Measurements from ENCODE around the gene PPWD1. TPM values are rescaled to one million over a fixed set of nuclear protein-coding genes. Genes with fewer than 3 reads are reported as not detected.

PPWD1 gene
- total and polyA plus RNA-seq, 2 of the 13 experiments (the other 11 are each of a cell fraction or from before 2014, with no cell fraction given) = 7.4 to 44.3 TPM

DNA sequence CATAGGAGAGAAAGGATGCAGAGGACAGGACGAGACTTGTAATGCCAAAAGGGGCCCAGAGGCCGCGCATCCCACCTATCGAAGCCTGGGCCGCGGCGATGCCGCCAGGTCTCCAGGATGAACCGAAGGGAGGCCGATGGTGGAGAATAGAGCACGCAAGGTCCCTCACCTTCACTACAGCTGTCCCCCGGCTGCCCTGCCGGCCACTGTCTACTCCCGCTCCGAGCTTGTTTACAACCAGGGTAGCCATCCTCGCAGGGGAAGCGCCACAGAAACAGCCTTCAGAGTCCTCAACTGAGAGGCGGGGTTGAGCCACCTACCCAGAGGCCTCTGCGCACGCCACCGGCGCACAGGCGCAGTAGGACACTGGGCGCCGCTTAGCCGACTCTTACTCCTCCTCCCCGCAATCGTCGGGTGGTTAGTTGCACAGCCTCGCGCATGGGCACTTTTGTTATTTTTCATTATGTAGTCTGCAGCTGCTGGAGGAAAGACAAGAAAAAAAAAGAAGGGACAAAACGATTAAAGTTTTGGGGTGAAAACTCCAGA is 61.0 kb downstream of the PPWD1 start, which contains the start of gene TRIM23 (continued):
- TF ChIP-seq TARDBP (CRISPR knock-in tag; IDR thresholded peaks at IDR 0.05) (peak; percentile 23; the same call in 1 of the 2 replicates), ZNF337 (CRISPR knock-in tag; IDR thresholded peaks at IDR 0.05; ENCODE audit: borderline replicate concordance, low read depth) (peak; percentile 85; the same call in 1 of the 2 replicates), ZNF598 (CRISPR knock-in tag; IDR thresholded peaks at IDR 0.05; ENCODE audit: borderline replicate concordance) (peak; percentile 58; the same call in 1 of the 2 replicates), NR2C2 (CRISPR knock-in tag; IDR thresholded peaks at IDR 0.05; ENCODE audit: borderline replicate concordance) (no peak), KLF16 (CRISPR knock-in tag; IDR thresholded peaks at IDR 0.05) (no peak), KDM5B (CRISPR knock-in tag; IDR thresholded peaks at IDR 0.05; ENCODE audit: borderline replicate concordance) (peak; percentile 90; the same call in 1 of the 2 replicates), PTBP1 (IDR thresholded peaks at IDR 0.05; ENCODE audit: low read depth, low read length, poor library complexity, severe bottlenecking) (no peak), NFE2L1 (CRISPR knock-in tag; IDR thresholded peaks at IDR 0.05; ENCODE audit: borderline replicate concordance) (no peak), IRX3 (CRISPR knock-in tag; IDR thresholded peaks at IDR 0.05; ENCODE audit: borderline replicate concordance, low read depth) (no peak), TCF12 (IDR thresholded peaks at IDR 0.05) (no peak), TCF12 (CRISPR knock-in tag; IDR thresholded peaks at IDR 0.05) (no peak), HES4 (CRISPR knock-in tag; IDR thresholded peaks at IDR 0.05; ENCODE audit: borderline replicate concordance) (no peak)
- TF ChIP-seq, protein P1, sequence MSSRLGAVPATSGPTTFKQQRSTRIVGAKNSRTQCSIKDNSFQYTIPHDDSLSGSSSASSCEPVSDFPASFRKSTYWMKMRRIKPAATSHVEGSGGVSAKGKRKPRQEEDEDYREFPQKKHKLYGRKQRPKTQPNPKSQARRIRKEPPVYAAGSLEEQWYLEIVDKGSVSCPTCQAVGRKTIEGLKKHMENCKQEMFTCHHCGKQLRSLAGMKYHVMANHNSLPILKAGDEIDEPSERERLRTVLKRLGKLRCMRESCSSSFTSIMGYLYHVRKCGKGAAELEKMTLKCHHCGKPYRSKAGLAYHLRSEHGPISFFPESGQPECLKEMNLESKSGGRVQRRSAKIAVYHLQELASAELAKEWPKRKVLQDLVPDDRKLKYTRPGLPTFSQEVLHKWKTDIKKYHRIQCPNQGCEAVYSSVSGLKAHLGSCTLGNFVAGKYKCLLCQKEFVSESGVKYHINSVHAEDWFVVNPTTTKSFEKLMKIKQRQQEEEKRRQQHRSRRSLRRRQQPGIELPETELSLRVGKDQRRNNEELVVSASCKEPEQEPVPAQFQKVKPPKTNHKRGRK (CRISPR knock-in tag; IDR thresholded peaks at IDR 0.05) = no peak
- TF ChIP-seq, protein P2, sequence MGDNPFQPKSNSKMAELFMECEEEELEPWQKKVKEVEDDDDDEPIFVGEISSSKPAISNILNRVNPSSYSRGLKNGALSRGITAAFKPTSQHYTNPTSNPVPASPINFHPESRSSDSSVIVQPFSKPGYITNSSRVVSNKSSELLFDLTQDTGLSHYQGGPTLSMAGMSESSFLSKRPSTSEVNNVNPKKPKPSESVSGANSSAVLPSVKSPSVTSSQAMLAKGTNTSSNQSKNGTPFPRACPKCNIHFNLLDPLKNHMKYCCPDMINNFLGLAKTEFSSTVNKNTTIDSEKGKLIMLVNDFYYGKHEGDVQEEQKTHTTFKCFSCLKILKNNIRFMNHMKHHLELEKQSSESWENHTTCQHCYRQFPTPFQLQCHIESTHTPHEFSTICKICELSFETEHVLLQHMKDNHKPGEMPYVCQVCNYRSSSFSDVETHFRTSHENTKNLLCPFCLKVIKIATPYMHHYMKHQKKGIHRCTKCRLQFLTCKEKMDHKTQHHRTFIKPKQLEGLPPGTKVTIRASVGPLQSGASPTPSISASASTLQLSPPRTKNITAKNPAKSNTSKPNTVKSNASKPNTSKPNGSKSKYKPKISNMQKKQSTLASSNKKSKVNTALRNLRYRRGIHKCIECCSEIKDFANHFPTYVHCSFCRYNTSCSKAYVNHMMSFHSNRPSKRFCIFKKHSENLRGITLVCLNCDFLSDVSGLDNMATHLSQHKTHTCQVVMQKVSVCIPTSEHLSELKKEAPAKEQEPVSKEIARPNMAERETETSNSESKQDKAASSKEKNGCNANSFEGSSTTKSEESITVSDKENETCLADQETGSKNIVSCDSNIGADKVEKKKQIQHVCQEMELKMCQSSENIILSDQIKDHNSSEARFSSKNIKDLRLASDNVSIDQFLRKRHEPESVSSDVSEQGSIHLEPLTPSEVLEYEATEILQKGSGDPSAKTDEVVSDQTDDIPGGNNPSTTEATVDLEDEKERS (CRISPR knock-in tag; IDR thresholded peaks at IDR 0.05) = no peak
- TF ChIP-seq, protein P3, sequence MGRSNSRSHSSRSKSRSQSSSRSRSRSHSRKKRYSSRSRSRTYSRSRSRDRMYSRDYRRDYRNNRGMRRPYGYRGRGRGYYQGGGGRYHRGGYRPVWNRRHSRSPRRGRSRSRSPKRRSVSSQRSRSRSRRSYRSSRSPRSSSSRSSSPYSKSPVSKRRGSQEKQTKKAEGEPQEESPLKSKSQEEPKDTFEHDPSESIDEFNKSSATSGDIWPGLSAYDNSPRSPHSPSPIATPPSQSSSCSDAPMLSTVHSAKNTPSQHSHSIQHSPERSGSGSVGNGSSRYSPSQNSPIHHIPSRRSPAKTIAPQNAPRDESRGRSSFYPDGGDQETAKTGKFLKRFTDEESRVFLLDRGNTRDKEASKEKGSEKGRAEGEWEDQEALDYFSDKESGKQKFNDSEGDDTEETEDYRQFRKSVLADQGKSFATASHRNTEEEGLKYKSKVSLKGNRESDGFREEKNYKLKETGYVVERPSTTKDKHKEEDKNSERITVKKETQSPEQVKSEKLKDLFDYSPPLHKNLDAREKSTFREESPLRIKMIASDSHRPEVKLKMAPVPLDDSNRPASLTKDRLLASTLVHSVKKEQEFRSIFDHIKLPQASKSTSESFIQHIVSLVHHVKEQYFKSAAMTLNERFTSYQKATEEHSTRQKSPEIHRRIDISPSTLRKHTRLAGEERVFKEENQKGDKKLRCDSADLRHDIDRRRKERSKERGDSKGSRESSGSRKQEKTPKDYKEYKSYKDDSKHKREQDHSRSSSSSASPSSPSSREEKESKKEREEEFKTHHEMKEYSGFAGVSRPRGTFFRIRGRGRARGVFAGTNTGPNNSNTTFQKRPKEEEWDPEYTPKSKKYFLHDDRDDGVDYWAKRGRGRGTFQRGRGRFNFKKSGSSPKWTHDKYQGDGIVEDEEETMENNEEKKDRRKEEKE (IDR thresholded peaks at IDR 0.05) = no peak
- TF ChIP-seq, protein P4, sequence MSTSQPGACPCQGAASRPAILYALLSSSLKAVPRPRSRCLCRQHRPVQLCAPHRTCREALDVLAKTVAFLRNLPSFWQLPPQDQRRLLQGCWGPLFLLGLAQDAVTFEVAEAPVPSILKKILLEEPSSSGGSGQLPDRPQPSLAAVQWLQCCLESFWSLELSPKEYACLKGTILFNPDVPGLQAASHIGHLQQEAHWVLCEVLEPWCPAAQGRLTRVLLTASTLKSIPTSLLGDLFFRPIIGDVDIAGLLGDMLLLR (CRISPR knock-in tag; IDR thresholded peaks at IDR 0.05) = 0 out of 2 replicates have a peak, but pooled peaks have one; percentile 35
- TF ChIP-seq, protein P5, sequence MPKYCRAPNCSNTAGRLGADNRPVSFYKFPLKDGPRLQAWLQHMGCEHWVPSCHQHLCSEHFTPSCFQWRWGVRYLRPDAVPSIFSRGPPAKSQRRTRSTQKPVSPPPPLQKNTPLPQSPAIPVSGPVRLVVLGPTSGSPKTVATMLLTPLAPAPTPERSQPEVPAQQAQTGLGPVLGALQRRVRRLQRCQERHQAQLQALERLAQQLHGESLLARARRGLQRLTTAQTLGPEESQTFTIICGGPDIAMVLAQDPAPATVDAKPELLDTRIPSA (CRISPR knock-in tag; IDR thresholded peaks at IDR 0.05; ENCODE audit: borderline replicate concordance) = no peak

All from HepG2 (cell line).